ENCODE results near the gene ZNF680. TPM values are rescaled to one million over a fixed set of nuclear protein-coding genes. Genes with fewer than 3 reads are reported as not detected.
A peak's percentile ranks its signal among the peaks of the same experiment; 100 is the strongest.

The ZNF680 gene
- total and polyA plus RNA-seq, 8 donors = 2.6 to 8.4 (median 5.6) TPM

- H3K4me1 ChIP-seq = no peaks in the 10 kb centered on the region
- no peaks in the 10 kb centered on the region for H3K36me3 ChIP-seq
- WGBS, 2 donors = 93 to 94% methylated on average over 2 of the region's 2 CpGs
- intact Hi-C loops (cut with DNase I) = no loop called here
- no peak for TF ChIP-seq CTCF (IDR thresholded peaks at IDR 0.05)
- no peak overlapping the region for H3K27ac ChIP-seq
- H3K9me3 ChIP-seq = peaks cover 0 to 4% (median 0%) of the 10 kb centered on the region in 4 donors
- DNase-seq = no peak
- no peaks in the 10 kb centered on the region for H3K27me3 ChIP-seq
- no peak for ATAC-seq
- FAIRE-seq = no peak
- no peak overlapping the region for H3K4me3 ChIP-seq
Measured at GRCh38 chr7:64509583-64509982, 53.3 kb downstream of the ZNF680 start.

- H3K27ac ChIP-seq = no peak overlapping the region
- H3K27me3 ChIP-seq = no peaks in the 10 kb centered on the region
- H3K36me3 ChIP-seq = peaks cover 0 to 2% (median 0%) of the 10 kb centered on the region in 3 donors
- no peak for ATAC-seq
- 94 to 95% methylated on average over 3 of the region's 3 CpGs for WGBS, 2 donors
- DNase-seq = no peak
- H3K4me1 ChIP-seq = no peaks in the 10 kb centered on the region
- H3K9me3 ChIP-seq = peaks cover 0 to 4% (median 0%) of the 10 kb centered on the region in 4 donors
- no peak for TF ChIP-seq CTCF (IDR thresholded peaks at IDR 0.05)
- FAIRE-seq = no peak
- no peak overlapping the region for H3K4me3 ChIP-seq
- intact Hi-C loops (cut with DNase I) = no loop called here
Measured at GRCh38 chr7:64504581-64505120, 58.2 kb downstream of the ZNF680 start.

- Histone ChIP-seq H3K4me1 (no peaks in the 10 kb centered on the region), H3K4me3 (no peak overlapping the region), H3K27me3 (no peaks in the 10 kb centered on the region), H3K9me3 (no peaks in the 10 kb centered on the region), H3K27ac (no peak overlapping the region), H3K36me3 (no peaks in the 10 kb centered on the region)
- no peak for FAIRE-seq
- no peak for TF ChIP-seq CTCF (IDR thresholded peaks at IDR 0.05)
- 78 to 91% methylated on average over 1 of the region's 1 CpG for WGBS, 2 donors
- no peak for ATAC-seq
- intact Hi-C loops (cut with DNase I) = no loop called here
- no peak for DNase-seq
Measured at GRCh38 chr7:64498270-64498669, 64.6 kb downstream of the ZNF680 start.

GRCh38 chr7:64494912-64495461, 67.9 kb downstream of the ZNF680 start:
- intact Hi-C loops (cut with DNase I) = no loop called here

More at GRCh38 chr7:64494912-64495461, 67.9 kb downstream of the ZNF680 start:
- FAIRE-seq (no peak), ATAC-seq (no peak), DNase-seq (peak in 1 of 6 donors; percentile 43)
- Histone ChIP-seq H3K4me3 (no peak overlapping the region), H3K27me3 (no peaks in the 10 kb centered on the region), H3K36me3 (no peaks in the 10 kb centered on the region), H3K9me3 (no peaks in the 10 kb centered on the region), H3K27ac (no peak overlapping the region), H3K4me1 (no peaks in the 10 kb centered on the region)
- no peak for TF ChIP-seq CTCF (IDR thresholded peaks at IDR 0.05)
- 5 to 6% methylated on average over 26 of the region's 26 CpGs for WGBS, 2 donors

Measured in pancreas (tissue), 10 donors.